GM23248 (cell line): Measurements from ENCODE around the gene KCNAB1. TPM values are rescaled to one million over a fixed set of nuclear protein-coding genes. Genes with fewer than 3 reads are reported as not detected.
A peak's percentile ranks its signal among the peaks of the same experiment; 100 is the strongest.
"Not testable (repeated sequence)": the region's sequence is repeated elsewhere in the genome, so short reads cannot be mapped to it uniquely, and the experiment has no call there.

ENCODE experiments used
- DNase-seq: peaks from one replicate; pipeline ENCODE4 v3.0.0-alpha.2; 2015
- H2AFZ ChIP-seq: fragments of 200-600 bp; sonication (generic); 2 replicates; pipeline ENCODE4 v1.6.1; 2016; ENCODE audit warnings: antibody characterized with exemption
- H3F3A ChIP-seq: fragments of 200-600 bp; sonication (generic); 2 replicates; pipeline ENCODE4 v1.6.1; 2016; ENCODE audit warnings: mild to moderate bottlenecking, antibody characterized with exemption, mixed run types; ENCODE audit not compliant: insufficient read depth
- H3K27ac ChIP-seq: fragments of 200-600 bp; sonication (generic); 2 replicates; pipeline ENCODE4 v1.5.1; 2016; ENCODE audit warnings: mild to moderate bottlenecking
- H3K27me3 ChIP-seq: fragments of 200-600 bp; sonication (generic); replicated peaks from 2 replicates; pipeline ENCODE4 v1.6.1; 2016; ENCODE audit warnings: mild to moderate bottlenecking; ENCODE audit not compliant: insufficient read depth
- H3K36me3 ChIP-seq: fragments of 200-600 bp; sonication (generic); 2 replicates; pipeline ENCODE4 v1.6.1; 2016; ENCODE audit warnings: low read depth, mild to moderate bottlenecking
- H3K4me1 ChIP-seq: fragments of 200-600 bp; sonication (generic); 2 replicates; pipeline ENCODE4 v1.6.1; 2016; ENCODE audit warnings: mild to moderate bottlenecking; ENCODE audit not compliant: insufficient read depth
- H3K4me2 ChIP-seq: fragments of 200-600 bp; sonication (generic); one replicate; pipeline ENCODE4 v1.6.1; 2016; ENCODE audit warnings: mild to moderate bottlenecking; ENCODE audit not compliant: unreplicated experiment
- H3K4me3 ChIP-seq: fragments of 200-600 bp; sonication (generic); 2 replicates; pipeline ENCODE4 v1.5.1; 2016; ENCODE audit warnings: mild to moderate bottlenecking
- H3K79me2 ChIP-seq: fragments of 200-600 bp; sonication (generic); 2 replicates; pipeline ENCODE4 v1.6.1; 2016; ENCODE audit warnings: mild to moderate bottlenecking; ENCODE audit not compliant: insufficient read depth
- H3K9ac ChIP-seq: fragments of 200-600 bp; sonication (generic); 2 replicates; pipeline ENCODE4 v1.6.1; 2016; ENCODE audit warnings: mild to moderate bottlenecking
- H3K9me2 ChIP-seq: fragments of 200-600 bp; sonication (generic); 2 replicates; pipeline ENCODE4 v1.6.1; 2016; ENCODE audit warnings: mixed run types, mild to moderate bottlenecking, moderate library complexity; ENCODE audit not compliant: insufficient read depth
- H3K9me3 ChIP-seq: fragments of 200-600 bp; sonication (generic); one replicate; pipeline ENCODE4 v1.6.1; 2017; ENCODE audit warnings: low read depth
- H4K20me1 ChIP-seq: fragments of 200-600 bp; sonication (generic); 2 replicates; pipeline ENCODE4 v1.6.0; 2016; ENCODE audit not compliant: insufficient read depth
- EZH2 ChIP-seq: fragments of 200-600 bp; sonication (generic); IDR thresholded peaks from 2 replicates; pipeline ENCODE4 v1.6.1; 2018; ENCODE audit warnings: antibody characterized with exemption, mild to moderate bottlenecking; ENCODE audit not compliant: insufficient read depth, poor library complexity, severe bottlenecking
- EZH2phosphoT487 ChIP-seq: fragments of 200-600 bp; sonication (generic); IDR thresholded peaks from 2 replicates; pipeline ENCODE4 v1.6.1; 2018; ENCODE audit warnings: antibody characterized with exemption, moderate library complexity, mild to moderate bottlenecking, low read depth; ENCODE audit not compliant: insufficient read depth
- WGBS, 2 experiments: methylation state at CpG; one replicate each; pipeline ENCODE4 v1.1.6; 2015 to 2017; ENCODE audit warnings: low lambda C conversion rate in 2 of 2, low coverage in 1 of 2; ENCODE audit errors: missing lambda C conversion rate in 2 of 2; 5-methylcytosine and 5-hydroxymethylcytosine counted together
- in situ Hi-C: fragments of 300-500 bp; cut with MboI; formaldehyde crosslinking; loops from 2 replicates; pipeline ENCODE4 v1.15.0; 2020
- polyA plus RNA-seq: library from polyadenylated mRNA; unstranded; fragments of >200 nt; fragmentation: Nextera tagmentation; extraction: Ambion mirVana; gene quantifications from 2 replicates; pipeline ENCODE4 v1.2.1, GENCODE V29; 2016
- total RNA-seq: library from RNA; depleted of rRNA; stranded (reverse); fragments of >200 nt; shearing (Covaris generic); gene quantifications from 2 replicates; pipeline ENCODE4 v1.2.3, GENCODE V29; 2014

The KCNAB1 gene
- total and polyA plus RNA-seq, 2 experiments from 2014 or later: 1.1 TPM; not detected in 1

GRCh38 chr3:156187146-156187769 lies 66.9 kb downstream of the KCNAB1 start:
- 74 to 78% methylated on average over 2 of the region's 2 CpGs for WGBS, 2 experiments
- H3K4me3 ChIP-seq: no peak overlapping the region
- H3K4me1 ChIP-seq: peaks cover 13% of the 10 kb centered on the region
- H3K9me2 ChIP-seq: no peaks in the 10 kb centered on the region
- no peaks in the 10 kb centered on the region for H4K20me1 ChIP-seq
- H3K27ac ChIP-seq: peak overlapping the region; percentile 48; the same call in 1 of the 2 replicates
- peaks cover 8% of the 10 kb centered on the region for H3F3A ChIP-seq
- no peak overlapping the region for H2AFZ ChIP-seq
- no peak overlapping the region for H3K9ac ChIP-seq
- H3K79me2 ChIP-seq: no peaks in the 10 kb centered on the region
- no peak overlapping the region for H3K4me2 ChIP-seq
- no peak for TF ChIP-seq EZH2
- no peak for TF ChIP-seq EZH2phosphoT487
- in situ Hi-C loops: no loop called here
- no peaks in the 10 kb centered on the region for H3K27me3 ChIP-seq
- DNase-seq: peak; percentile 80
- H3K36me3 ChIP-seq: no peaks in the 10 kb centered on the region
- no peaks in the 10 kb centered on the region for H3K9me3 ChIP-seq

DNA sequence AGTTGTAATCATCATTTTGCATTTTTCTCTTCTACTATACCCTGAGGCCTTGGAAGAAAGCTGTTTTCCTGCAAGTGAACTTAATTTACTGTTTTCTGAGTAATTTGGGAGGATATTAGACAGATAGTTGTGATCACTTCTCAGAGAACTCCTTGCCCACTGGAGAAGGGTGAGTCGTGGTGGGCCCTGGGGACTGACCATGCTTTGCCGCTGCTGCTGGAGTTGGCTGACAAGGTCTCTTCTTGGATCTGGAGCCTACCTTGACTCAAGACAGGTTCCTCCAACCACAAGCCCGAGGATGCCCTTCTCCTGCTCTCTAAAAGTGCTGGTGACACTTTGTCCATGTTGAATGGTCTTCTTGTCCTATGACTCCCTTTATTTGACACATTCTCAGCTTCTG lies 68.4 kb downstream of the KCNAB1 start:
- TF ChIP-seq EZH2 (no peak), EZH2phosphoT487 (no peak)
- peaks cover 13% of the 10 kb centered on the region for H3K4me1 ChIP-seq
- no peak overlapping the region for H3K4me2 ChIP-seq
- H4K20me1 ChIP-seq: no peaks in the 10 kb centered on the region
- no peak overlapping the region for H2AFZ ChIP-seq
- in situ Hi-C loops: no loop called here
- H3K9ac ChIP-seq: no peak overlapping the region
- no peak for DNase-seq
- H3K9me3 ChIP-seq: no peaks in the 10 kb centered on the region
- no peak overlapping the region for H3K27ac ChIP-seq
- WGBS, 2 experiments: 62 to 71% methylated on average over 3 of the region's 3 CpGs
- H3K36me3 ChIP-seq: no peaks in the 10 kb centered on the region
- H3K27me3 ChIP-seq: no peaks in the 10 kb centered on the region; the same call in 1 of the 2 replicates
- peaks cover 8% of the 10 kb centered on the region for H3F3A ChIP-seq
- no peaks in the 10 kb centered on the region for H3K9me2 ChIP-seq
- H3K4me3 ChIP-seq: no peak overlapping the region
- no peaks in the 10 kb centered on the region for H3K79me2 ChIP-seq

GRCh38 chr3:156189927-156190326 lies 69.5 kb downstream of the KCNAB1 start:
- Histone ChIP-seq H3K79me2 (no peaks in the 10 kb centered on the region), H3K36me3 (no peaks in the 10 kb centered on the region), H4K20me1 (no peaks in the 10 kb centered on the region), H3K9me3 (no peaks in the 10 kb centered on the region), H3F3A (peaks cover 8% of the 10 kb centered on the region), H3K4me3 (no peak overlapping the region), H3K27me3 (no peaks in the 10 kb centered on the region; the same call in 1 of the 2 replicates), H3K9ac (no peak overlapping the region), H3K4me1 (peaks cover 13% of the 10 kb centered on the region), H2AFZ (no peak overlapping the region), H3K27ac (no peak overlapping the region), H3K4me2 (no peak overlapping the region), H3K9me2 (no peaks in the 10 kb centered on the region)
- TF ChIP-seq EZH2phosphoT487 (no peak), EZH2 (no peak)
- no peak for DNase-seq
- 80 to 87% methylated on average over 5 of the region's 5 CpGs for WGBS, 2 experiments
- in situ Hi-C loops: no loop called here

- H3K36me3 ChIP-seq, H3K4me3 ChIP-seq, H3K4me1 ChIP-seq, H4K20me1 ChIP-seq, H3K4me2 ChIP-seq, H3K27ac ChIP-seq, H3K27me3 ChIP-seq, H2AFZ ChIP-seq, H3K9me2 ChIP-seq, DNase-seq, H3K79me2 ChIP-seq, H3K9me3 ChIP-seq, in situ Hi-C loops, H3K9ac ChIP-seq, H3F3A ChIP-seq: not testable (repeated sequence)
- WGBS, 2 experiments: 79 to 82% methylated on average over 2 of the region's 2 CpGs
These were observed 74.6 kb downstream of the KCNAB1 start for GRCh38 chr3:156194945-156195344.

DNA sequence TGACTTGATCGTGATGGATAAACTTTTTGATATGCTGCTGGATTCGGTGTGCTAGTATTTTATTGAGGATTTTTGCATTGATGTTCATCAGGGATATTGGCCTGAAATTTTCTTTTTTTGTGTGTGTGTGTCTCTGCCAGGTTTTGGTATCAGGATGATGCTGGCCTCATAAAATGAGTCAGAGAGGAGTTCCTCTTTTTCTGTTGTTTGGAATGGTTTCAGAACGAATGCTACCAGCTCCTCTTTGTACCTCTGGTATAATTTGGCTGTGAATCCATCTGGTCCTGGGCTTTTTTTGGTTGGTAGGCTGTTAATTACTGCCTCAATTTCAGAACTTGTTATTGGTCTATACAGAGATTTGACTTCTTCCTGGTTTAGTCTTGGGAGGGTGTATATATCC lies 76.8 kb downstream of the KCNAB1 start:
- in situ Hi-C loops, H3K9ac ChIP-seq, H3K9me2 ChIP-seq, H3K4me1 ChIP-seq, H3K36me3 ChIP-seq, H3K79me2 ChIP-seq, H3K27ac ChIP-seq, H2AFZ ChIP-seq, H3K9me3 ChIP-seq, H4K20me1 ChIP-seq, H3K4me3 ChIP-seq, H3K4me2 ChIP-seq, H3K27me3 ChIP-seq, H3F3A ChIP-seq: not testable (repeated sequence)
- peak; percentile 27 for DNase-seq
- WGBS, 2 experiments: 66 to 74% methylated on average over 3 of the region's 3 CpGs
